ENCODE measurements around the gene TIMP1.

Gene TIMP1

GRCh38 chrX:47581731-47582647, at the start of gene TIMP1:
TIMP1 (plus strand) TSS chrX:47582436; CDS start chrX:47583416, 980 bp downstream.
- peak; percentile 63 to 85 for DNase-seq

DNA sequence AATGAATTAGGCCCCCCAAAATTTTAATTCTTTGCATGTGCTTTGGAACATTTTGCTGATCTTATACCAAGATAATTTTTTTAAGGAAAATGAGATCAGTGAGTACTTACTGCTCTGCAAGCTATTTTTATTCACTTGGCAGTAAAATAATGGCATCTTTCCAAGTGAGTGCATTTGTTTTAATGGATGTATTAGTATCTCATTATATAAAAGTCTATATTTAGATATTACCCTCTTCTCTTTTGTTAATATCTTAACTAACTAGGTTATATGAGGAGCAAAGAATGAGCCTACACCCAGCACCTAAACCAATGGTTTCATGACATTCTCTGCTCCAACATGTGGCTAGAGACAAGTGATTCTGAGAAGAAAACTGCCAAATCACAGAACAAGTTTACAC, 42.4 kb upstream of the TIMP1 start:
- DNase-seq: no peak

DNA sequence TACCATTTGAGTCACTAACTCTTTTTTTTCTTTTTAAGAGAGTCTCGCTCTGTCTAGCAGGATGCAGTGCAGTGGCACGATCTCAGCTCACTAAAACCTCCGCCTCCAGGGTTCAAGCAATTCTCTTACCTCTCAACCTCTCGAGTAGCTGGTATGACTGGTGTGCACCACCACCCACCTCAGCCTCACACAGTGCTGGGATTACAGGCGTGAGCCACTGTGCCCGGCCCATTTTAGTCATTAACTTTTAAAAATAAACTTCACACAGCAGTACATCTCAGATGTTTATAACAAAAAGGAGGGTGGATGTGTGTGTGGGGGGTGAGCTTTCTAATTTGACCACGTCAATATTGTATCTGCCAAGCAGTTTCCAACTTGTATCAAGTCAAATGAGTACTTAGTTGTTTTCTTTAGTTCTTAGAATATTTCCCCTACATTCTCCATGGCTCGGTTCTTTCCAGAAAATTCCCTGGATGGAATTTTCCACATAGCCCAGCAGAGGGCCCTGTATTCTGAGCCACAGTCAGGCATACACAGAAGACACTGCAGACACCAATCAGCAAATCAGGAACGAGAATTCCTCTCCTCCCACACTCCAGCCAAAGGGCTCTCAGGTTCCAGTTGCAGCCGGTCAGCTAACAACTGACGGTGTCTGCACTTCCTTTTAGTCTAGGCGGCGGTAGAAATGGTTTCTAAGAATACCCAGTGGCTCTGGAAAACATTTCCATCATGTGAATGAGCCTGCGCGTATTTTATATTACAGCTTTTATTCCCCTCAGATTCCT, 41.3 kb upstream of the TIMP1 start:
- peak; percentile 57 to 70 for DNase-seq

GRCh38 chrX:47543496-47543895, 38.7 kb upstream of the TIMP1 start:
- no peak for DNase-seq

GRCh38 chrX:47556045-47556623, 26.1 kb upstream of the TIMP1 start:
- DNase-seq: peak; percentile 81 to 85

DNA sequence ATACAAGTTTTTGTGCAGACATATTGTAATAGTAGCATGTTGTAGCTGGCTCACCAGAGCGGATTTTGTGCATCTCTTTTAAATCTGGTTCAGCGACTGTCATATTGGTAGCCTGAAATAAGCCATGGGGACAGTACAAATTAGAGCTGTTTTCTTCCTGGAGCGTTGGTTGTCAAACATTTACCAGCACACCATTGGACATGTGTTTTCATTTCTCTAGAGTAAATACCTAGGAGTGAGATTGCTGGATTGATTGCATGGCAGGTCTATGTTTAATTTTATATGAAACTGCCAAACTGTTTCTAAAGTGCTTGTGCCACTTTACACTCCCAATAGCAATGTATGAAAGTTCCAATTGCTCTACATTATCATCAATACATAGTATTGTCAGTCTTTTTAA, 23.8 kb upstream of the TIMP1 start:
- DNase-seq: no peak

DNA sequence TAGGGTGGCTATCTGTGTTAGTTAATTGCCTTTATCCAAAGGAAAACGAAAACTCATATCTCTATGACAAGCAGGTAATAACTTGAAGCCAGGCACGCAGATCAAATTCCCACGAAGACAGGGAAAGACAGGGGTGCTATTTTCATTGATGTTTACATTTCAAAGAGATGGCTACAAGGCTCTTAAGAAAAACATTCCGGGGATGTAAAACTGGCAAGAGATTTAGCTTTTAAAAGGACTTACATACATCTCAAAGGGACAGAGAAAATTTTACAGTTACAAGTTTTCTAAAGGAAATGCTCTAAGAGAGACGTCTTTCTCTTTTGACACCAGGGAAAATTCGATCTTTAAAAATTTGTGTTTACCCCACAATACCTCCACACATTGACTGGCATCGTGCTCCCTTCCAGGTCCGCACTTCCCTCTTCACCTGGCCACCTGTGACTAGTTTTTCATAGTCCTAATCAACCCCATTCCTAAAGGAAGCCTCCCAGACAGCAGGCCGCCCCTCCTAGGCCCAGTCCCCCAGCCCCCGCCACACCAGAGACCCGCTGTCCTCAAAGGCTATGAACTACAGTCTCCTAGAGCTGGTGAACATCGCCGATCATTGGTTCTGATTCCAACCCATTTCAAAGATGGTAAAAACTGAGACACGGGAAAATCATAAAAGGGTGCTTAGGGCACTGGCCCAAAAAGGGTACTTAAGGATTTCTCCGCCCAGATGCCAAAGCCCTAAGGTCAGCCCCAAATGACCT, 21.9 kb upstream of the TIMP1 start:
- no peak for DNase-seq

DNA sequence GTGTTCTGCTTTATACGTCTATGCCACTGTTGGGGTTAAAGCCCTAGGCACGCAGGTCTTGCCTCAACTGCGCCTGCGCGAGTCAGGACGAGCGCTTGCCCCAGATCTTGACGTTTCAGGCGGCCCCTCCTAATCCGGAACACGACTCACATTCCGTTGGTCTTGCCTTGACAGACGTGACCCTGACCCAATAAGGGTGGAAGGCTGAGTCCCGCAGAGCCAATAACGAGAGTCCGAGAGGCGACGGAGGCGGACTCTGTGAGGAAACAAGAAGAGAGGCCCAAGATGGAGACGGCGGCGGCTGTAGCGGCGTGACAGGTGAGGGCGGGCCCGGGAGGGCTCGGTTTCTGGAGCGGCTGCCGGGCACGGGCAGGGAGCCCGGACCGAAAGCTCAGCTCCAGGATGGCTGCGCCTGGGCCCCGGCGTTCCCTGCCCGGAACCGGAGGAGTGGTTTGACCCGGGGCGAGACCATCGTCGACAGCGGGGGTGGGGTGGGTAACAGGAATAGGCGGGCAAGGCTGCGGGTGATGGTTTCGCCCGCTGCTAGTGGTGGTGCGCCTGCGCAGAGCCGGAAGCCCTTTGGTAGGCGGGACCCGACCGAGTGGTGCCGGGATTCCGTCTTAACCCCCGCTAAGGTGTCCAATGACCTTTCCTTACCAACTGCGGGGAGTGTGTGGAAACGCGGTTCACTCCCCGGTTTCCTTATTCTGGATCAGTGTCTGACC, 21.1 kb upstream of the TIMP1 start, which contains the start of gene ARAF:
TSS of gene ARAF (plus strand) at position 272 of the 725 bp plus-strand sequence. CDS start 1,763 bp downstream, outside the sequence.
- peak; percentile 86 for DNase-seq

DNA sequence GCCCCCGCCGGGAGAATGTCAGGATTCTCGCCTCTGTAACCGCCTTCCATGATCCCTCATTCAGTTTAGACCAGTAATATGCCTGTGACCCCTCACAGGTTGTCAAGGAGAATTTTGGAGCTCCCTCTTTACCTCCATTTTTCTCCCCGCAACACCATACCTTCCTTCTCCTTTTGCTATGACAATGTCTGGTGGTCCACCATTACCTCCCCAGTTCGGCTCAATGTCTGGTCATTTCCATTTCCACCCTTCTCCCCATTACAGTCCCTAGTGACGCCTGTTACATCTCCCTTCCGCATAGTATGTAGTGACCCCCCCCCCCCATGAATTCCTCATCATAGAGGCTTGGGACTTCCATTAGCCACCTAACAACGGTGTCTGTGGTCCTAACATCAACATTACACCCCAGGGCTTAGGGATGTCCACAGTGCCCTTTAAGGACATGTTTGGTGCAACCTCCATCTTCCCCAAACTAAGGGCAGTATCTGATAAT, 20.5 kb upstream of the TIMP1 start:
- DNase-seq: no peak

DNA sequence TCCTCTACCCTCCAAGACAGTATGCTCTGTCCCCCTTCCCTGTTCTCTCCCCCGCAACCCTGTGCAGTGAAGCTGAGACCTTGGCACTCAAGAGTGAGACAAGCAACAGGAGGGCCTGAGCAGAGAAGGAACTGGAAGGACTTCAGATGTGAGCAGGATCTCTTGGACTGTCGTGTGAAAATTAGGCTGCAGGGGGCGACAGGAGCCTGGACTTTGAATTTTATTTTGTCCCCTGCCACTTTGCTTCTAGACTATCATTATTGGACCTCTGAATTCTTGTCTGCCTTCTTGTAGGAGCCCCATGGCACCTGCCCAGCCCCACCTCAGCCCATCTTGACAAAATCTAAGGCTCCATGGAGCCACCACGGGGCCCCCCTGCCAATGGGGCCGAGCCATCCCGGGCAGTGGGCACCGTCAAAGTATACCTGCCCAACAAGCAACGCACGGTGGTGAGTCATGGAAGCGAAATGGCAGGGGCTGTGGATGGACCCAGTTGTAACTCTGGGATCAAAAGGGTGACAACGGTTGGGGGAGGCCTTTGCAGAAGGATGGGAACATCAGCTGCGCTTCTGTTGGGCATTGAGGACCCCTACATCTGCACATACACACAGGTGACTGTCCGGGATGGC, 19.5 kb upstream of the TIMP1 start:
- DNase-seq: peak; percentile 14 to 17

GRCh38 chrX:47563801-47564315, 18.4 kb upstream of the TIMP1 start:
- DNase-seq: no peak

GRCh38 chrX:47564438-47565085, 17.7 kb upstream of the TIMP1 start:
- DNase-seq: no peak

GRCh38 chrX:47566841-47567240, 15.4 kb upstream of the TIMP1 start:
- DNase-seq: no peak

GRCh38 chrX:47568656-47569295, 13.5 kb upstream of the TIMP1 start:
- DNase-seq: no peak

GRCh38 chrX:47570794-47571193, 11.4 kb upstream of the TIMP1 start:
- DNase-seq: no peak

DNA sequence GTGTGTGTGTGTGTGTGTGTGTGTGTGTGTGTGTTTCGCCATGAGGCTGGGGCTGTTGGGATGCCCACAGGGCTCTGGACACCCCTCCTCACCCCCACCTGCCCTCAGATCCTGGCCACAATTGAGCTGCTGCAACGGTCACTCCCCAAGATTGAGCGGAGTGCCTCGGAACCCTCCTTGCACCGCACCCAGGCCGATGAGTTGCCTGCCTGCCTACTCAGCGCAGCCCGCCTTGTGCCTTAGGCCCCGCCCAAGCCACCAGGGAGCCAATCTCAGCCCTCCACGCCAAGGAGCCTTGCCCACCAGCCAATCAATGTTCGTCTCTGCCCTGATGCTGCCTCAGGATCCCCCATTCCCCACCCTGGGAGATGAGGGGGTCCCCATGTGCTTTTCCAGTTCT, 11.0 kb upstream of the TIMP1 start:
- DNase-seq: no peak

DNA sequence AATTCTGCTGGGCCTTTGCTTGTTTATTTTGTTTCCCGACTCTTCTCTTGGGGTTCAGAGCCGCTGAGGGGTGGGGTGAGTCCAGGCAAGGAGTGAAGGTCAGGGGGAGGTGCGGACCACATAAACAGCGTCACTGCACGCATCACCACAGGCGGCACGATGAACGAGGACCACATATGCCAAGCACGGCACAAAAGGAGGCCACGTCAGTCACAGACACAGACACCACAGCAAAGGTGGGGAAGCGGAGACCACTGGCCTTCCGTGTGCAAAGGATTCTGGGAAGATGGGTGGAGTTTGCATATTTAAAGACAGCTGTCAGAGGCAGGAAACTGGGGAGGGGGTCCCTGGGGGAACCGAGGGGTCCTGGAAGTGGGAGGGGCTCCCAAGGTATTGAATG, 10.3 kb upstream of the TIMP1 start:
- no peak for DNase-seq

- no peak for DNase-seq
Measured at GRCh38 chrX:47572773-47573340, 9.4 kb upstream of the TIMP1 start.

DNA sequence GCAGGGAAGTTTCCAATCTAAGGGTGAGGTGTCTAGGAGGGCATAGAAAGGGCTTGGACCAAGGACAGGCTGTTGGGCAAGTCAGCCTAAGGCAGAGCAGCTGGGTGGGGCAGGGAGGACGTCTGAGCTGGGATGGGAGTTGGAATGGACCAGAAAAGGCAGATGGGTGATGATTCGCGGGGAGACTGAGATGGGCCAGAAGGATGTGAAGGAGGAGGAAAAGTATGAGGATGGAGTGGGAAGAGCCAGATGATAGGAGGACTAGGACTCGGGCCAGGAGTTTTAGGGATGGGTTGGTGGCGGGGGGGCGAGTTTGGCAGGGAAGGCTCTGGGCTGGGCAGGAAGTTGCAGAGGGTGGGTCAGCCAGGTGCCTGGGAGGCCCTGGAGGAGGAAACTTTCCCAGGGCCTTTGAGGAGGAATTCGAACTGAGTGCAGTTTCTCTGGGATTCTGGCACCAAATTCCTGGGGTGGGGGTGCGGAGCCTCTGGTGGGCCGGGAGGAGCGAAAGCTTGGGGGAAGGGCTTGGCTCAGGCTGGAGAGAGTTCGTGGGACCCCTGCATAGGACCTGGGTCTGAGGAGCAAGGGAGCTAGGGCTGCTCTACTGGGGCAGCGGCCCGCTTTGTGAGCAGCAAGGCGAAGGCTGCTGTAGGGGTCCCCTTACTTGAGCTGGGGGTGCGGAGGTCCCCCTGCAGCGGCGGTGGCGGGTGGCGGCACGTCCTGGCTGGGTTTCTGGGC, 8.7 kb upstream of the TIMP1 start:
- DNase-seq: no peak

All from AML-193 (cell line).